Muscle layer of colon (tissue), 2 donors: ENCODE data around the gene DUSP8.

Source experiments
- H3K27ac ChIP-seq: one replicate; pipeline ENCODE4 v1.7.0; 2013; ENCODE audit warnings: low read depth, mild to moderate bottlenecking, low read length, moderate library complexity
- H3K27me3 ChIP-seq, 2 donors: one replicate each; pipeline ENCODE4 v1.7.0; 2013; ENCODE audit warnings: low read length in 2 of 2, mild to moderate bottlenecking in 2 of 2; ENCODE audit not compliant: insufficient read depth in 2 of 2, control insufficient read depth in 1 of 2
- H3K36me3 ChIP-seq: one replicate; pipeline ENCODE4 v1.7.0; 2013; ENCODE audit warnings: mild to moderate bottlenecking, low read length; ENCODE audit not compliant: insufficient read depth
- H3K4me1 ChIP-seq: one replicate; pipeline ENCODE4 v1.7.0; 2013; ENCODE audit warnings: mild to moderate bottlenecking, low read length; ENCODE audit not compliant: insufficient read depth
- H3K4me3 ChIP-seq, 2 donors: one replicate each; pipeline ENCODE4 v1.7.0; 2013; ENCODE audit warnings: low read length in 2 of 2, low read depth in 1 of 2, mild to moderate bottlenecking in 1 of 2, moderate library complexity in 1 of 2
- H3K9ac ChIP-seq: one replicate; pipeline ENCODE4 v1.7.0; 2013; ENCODE audit warnings: low read length
- H3K9me3 ChIP-seq: one replicate; pipeline ENCODE4 v1.7.0; 2013; ENCODE audit warnings: mild to moderate bottlenecking, low read length
- donor health status: abdominal sarcoma.
- donor health status: Adenocarcinoma of cecum.

Gene DUSP8

GRCh38 chr11:1522081-1522424 lies 50.0 kb downstream of the DUSP8 start:
- H3K4me1 ChIP-seq, result peaks cover 9% of the 10 kb centered on the region

GRCh38 chr11:1521382-1522080 lies 50.5 kb downstream of the DUSP8 start:
- Histone ChIP-seq H3K4me3 (no peak overlapping the region), H3K36me3 (no peaks in the 10 kb centered on the region), H3K27ac (no peak overlapping the region), H3K9ac (no peak overlapping the region), H3K4me1 (peaks cover 9% of the 10 kb centered on the region), H3K9me3 (no peaks in the 10 kb centered on the region), H3K27me3 (no peaks in the 10 kb centered on the region)

More at GRCh38 chr11:1522081-1522424, 50.0 kb downstream of the DUSP8 start:
- H3K9ac ChIP-seq, result no peak overlapping the region
- no peak overlapping the region for H3K27ac ChIP-seq
- H3K9me3 ChIP-seq, result no peaks in the 10 kb centered on the region
- H3K4me3 ChIP-seq, result no peak overlapping the region
- no peaks in the 10 kb centered on the region for H3K27me3 ChIP-seq
- no peaks in the 10 kb centered on the region for H3K36me3 ChIP-seq

GRCh38 chr11:1520663-1521267 lies 51.3 kb downstream of the DUSP8 start:
- H3K27me3 ChIP-seq, result no peaks in the 10 kb centered on the region
- H3K36me3 ChIP-seq, result no peaks in the 10 kb centered on the region
- H3K4me1 ChIP-seq, result peaks cover 12% of the 10 kb centered on the region
- H3K9ac ChIP-seq, result no peak overlapping the region
- H3K9me3 ChIP-seq, result no peaks in the 10 kb centered on the region
- no peak overlapping the region for H3K27ac ChIP-seq
- H3K4me3 ChIP-seq, result no peak overlapping the region

- Histone ChIP-seq H3K9ac (no peak overlapping the region), H3K27ac (no peak overlapping the region), H3K27me3 (no peaks in the 10 kb centered on the region), H3K4me3 (no peak overlapping the region), H3K9me3 (no peaks in the 10 kb centered on the region), H3K4me1 (peaks cover 17% of the 10 kb centered on the region), H3K36me3 (no peaks in the 10 kb centered on the region)
Observed at GRCh38 chr11:1520209-1520662, 51.8 kb downstream of the DUSP8 start.

- Histone ChIP-seq H3K4me1 (peaks cover 26% of the 10 kb centered on the region), H3K9ac (no peak overlapping the region), H3K36me3 (no peaks in the 10 kb centered on the region)
Observed at GRCh38 chr11:1519028-1520010, 52.8 kb downstream of the DUSP8 start.

GRCh38 chr11:1518301-1518700 lies 53.8 kb downstream of the DUSP8 start:
- Histone ChIP-seq H3K36me3 (no peaks in the 10 kb centered on the region), H3K9me3 (no peaks in the 10 kb centered on the region), H3K9ac (no peak overlapping the region), H3K4me1 (peaks cover 35% of the 10 kb centered on the region), H3K27me3 (no peaks in the 10 kb centered on the region), H3K27ac (no peak overlapping the region), H3K4me3 (no peak overlapping the region)

More at GRCh38 chr11:1519028-1520010, 52.8 kb downstream of the DUSP8 start:
- Histone ChIP-seq H3K27ac (no peak overlapping the region), H3K4me3 (no peak overlapping the region), H3K9me3 (no peaks in the 10 kb centered on the region), H3K27me3 (no peaks in the 10 kb centered on the region)

- H3K9me3 ChIP-seq, result no peaks in the 10 kb centered on the region
- no peak overlapping the region for H3K4me3 ChIP-seq
- no peaks in the 10 kb centered on the region for H3K36me3 ChIP-seq
- H3K27ac ChIP-seq, result no peak overlapping the region
- H3K27me3 ChIP-seq, result no peaks in the 10 kb centered on the region
- H3K4me1 ChIP-seq, result peaks cover 38% of the 10 kb centered on the region
- no peak overlapping the region for H3K9ac ChIP-seq
Observed at GRCh38 chr11:1517117-1518005, 54.7 kb downstream of the DUSP8 start.

GRCh38 chr11:1516273-1517067 lies 55.6 kb downstream of the DUSP8 start:
- H3K27ac ChIP-seq, result no peak overlapping the region
- no peak overlapping the region for H3K9ac ChIP-seq
- no peaks in the 10 kb centered on the region for H3K9me3 ChIP-seq
- H3K4me1 ChIP-seq, result peaks cover 38% of the 10 kb centered on the region
- H3K4me3 ChIP-seq, result no peak overlapping the region
- H3K36me3 ChIP-seq, result no peaks in the 10 kb centered on the region
- H3K27me3 ChIP-seq, result no peaks in the 10 kb centered on the region

- Histone ChIP-seq H3K4me1 (peaks cover 38% of the 10 kb centered on the region), H3K9ac (no peak overlapping the region), H3K27me3 (no peaks in the 10 kb centered on the region), H3K36me3 (no peaks in the 10 kb centered on the region), H3K9me3 (no peaks in the 10 kb centered on the region), H3K27ac (peak overlapping the region; percentile 63), H3K4me3 (peak overlapping the region in 1 of 2 donors; percentile 29)
Observed at GRCh38 chr11:1515082-1516060, 56.7 kb downstream of the DUSP8 start.
